ENCODE measurements around the gene ANO2.

ANO2 gene

GRCh38 chr12:5521456-5522325 lies 423.4 kb downstream of the ANO2 start:
- Histone ChIP-seq H3K9ac (no peak overlapping the region), H3K4me2 (no peak overlapping the region)

GRCh38 chr12:5520831-5521230 lies 424.2 kb downstream of the ANO2 start:
- no peaks in the 10 kb centered on the region for H3K4me1 ChIP-seq (ENCODE audit: low read depth, poor library complexity, severe bottlenecking)
- no peak overlapping the region for H3K9ac ChIP-seq
- no peak overlapping the region for H3K4me3 ChIP-seq (IDR thresholded peaks at IDR 0.05; ENCODE audit: insufficient read depth, low read depth, low read length)
- no peaks in the 10 kb centered on the region for H3K79me2 ChIP-seq (ENCODE audit: insufficient read depth, low read depth)
- no peaks in the 10 kb centered on the region for H4K20me1 ChIP-seq (ENCODE audit: insufficient read depth)
- no peak for TF ChIP-seq CTCF (conservative IDR thresholded peaks at IDR 0.05; ENCODE audit: low read depth, low read length)
- H3K27me3 ChIP-seq (ENCODE audit: insufficient read depth, low read depth), result no peaks in the 10 kb centered on the region
- H2AFZ ChIP-seq (ENCODE audit: low read depth), result no peak overlapping the region
- H3K36me3 ChIP-seq (ENCODE audit: insufficient read depth), result no peaks in the 10 kb centered on the region
- no peak overlapping the region for H3K27ac ChIP-seq
- H3K4me2 ChIP-seq, result no peak overlapping the region

More at GRCh38 chr12:5521456-5522325, 423.4 kb downstream of the ANO2 start:
- H3K79me2 ChIP-seq (ENCODE audit: insufficient read depth, low read depth), result no peaks in the 10 kb centered on the region
- no peak overlapping the region for H3K27ac ChIP-seq
- no peaks in the 10 kb centered on the region for H4K20me1 ChIP-seq (ENCODE audit: insufficient read depth)
- TF ChIP-seq CTCF (conservative IDR thresholded peaks at IDR 0.05; ENCODE audit: low read depth, low read length), result no peak
- no peaks in the 10 kb centered on the region for H3K36me3 ChIP-seq (ENCODE audit: insufficient read depth)
- H3K4me1 ChIP-seq (ENCODE audit: low read depth, poor library complexity, severe bottlenecking), result no peaks in the 10 kb centered on the region
- no peak overlapping the region for H2AFZ ChIP-seq (ENCODE audit: low read depth)
- no peaks in the 10 kb centered on the region for H3K27me3 ChIP-seq (ENCODE audit: insufficient read depth, low read depth)
- no peak overlapping the region for H3K4me3 ChIP-seq (IDR thresholded peaks at IDR 0.05; ENCODE audit: insufficient read depth, low read depth, low read length)

GRCh38 chr12:5520037-5520436 lies 425.0 kb downstream of the ANO2 start:
- H3K9ac ChIP-seq, result no peak overlapping the region
- no peaks in the 10 kb centered on the region for H4K20me1 ChIP-seq (ENCODE audit: insufficient read depth)
- H3K4me3 ChIP-seq (IDR thresholded peaks at IDR 0.05; ENCODE audit: insufficient read depth, low read depth, low read length), result no peak overlapping the region
- H3K27me3 ChIP-seq (ENCODE audit: insufficient read depth, low read depth), result no peaks in the 10 kb centered on the region
- no peaks in the 10 kb centered on the region for H3K36me3 ChIP-seq (ENCODE audit: insufficient read depth)
- no peak overlapping the region for H3K27ac ChIP-seq
- no peak for TF ChIP-seq CTCF (conservative IDR thresholded peaks at IDR 0.05; ENCODE audit: low read depth, low read length)
- H3K4me1 ChIP-seq (ENCODE audit: low read depth, poor library complexity, severe bottlenecking), result no peaks in the 10 kb centered on the region
- no peak overlapping the region for H3K4me2 ChIP-seq
- H3K79me2 ChIP-seq (ENCODE audit: insufficient read depth, low read depth), result no peaks in the 10 kb centered on the region
- H2AFZ ChIP-seq (ENCODE audit: low read depth), result no peak overlapping the region

- no peaks in the 10 kb centered on the region for H3K4me1 ChIP-seq (ENCODE audit: low read depth, poor library complexity, severe bottlenecking)
- H3K4me2 ChIP-seq, result no peak overlapping the region
- H3K27me3 ChIP-seq (ENCODE audit: insufficient read depth, low read depth), result no peaks in the 10 kb centered on the region
Observed at GRCh38 chr12:5518584-5519365, 426.3 kb downstream of the ANO2 start.

More at GRCh38 chr12:5518584-5519365, 426.3 kb downstream of the ANO2 start:
- TF ChIP-seq CTCF (conservative IDR thresholded peaks at IDR 0.05; ENCODE audit: low read depth, low read length), result no peak
- H3K4me3 ChIP-seq (IDR thresholded peaks at IDR 0.05; ENCODE audit: insufficient read depth, low read depth, low read length), result no peak overlapping the region
- H3K36me3 ChIP-seq (ENCODE audit: insufficient read depth), result no peaks in the 10 kb centered on the region
- no peak overlapping the region for H3K9ac ChIP-seq
- H3K79me2 ChIP-seq (ENCODE audit: insufficient read depth, low read depth), result no peaks in the 10 kb centered on the region
- no peak overlapping the region for H2AFZ ChIP-seq (ENCODE audit: low read depth)
- no peaks in the 10 kb centered on the region for H4K20me1 ChIP-seq (ENCODE audit: insufficient read depth)
- no peak overlapping the region for H3K27ac ChIP-seq
